SK-N-MC (cell line): ENCODE results near the gene PLCXD1.
"Not testable (repeated sequence)": the region's sequence is repeated elsewhere in the genome, so short reads cannot be mapped to it uniquely, and the experiment has no call there.

Source experiments
- EZH2 ChIP-seq: fragments of 200-600 bp; sonication (generic); IDR thresholded peaks from one replicate; pipeline ENCODE4 v1.6.1; 2017; ENCODE audit warnings: antibody characterized with exemption
- POLR2AphosphoS5 ChIP-seq: IDR thresholded peaks from 2 replicates; pipeline ENCODE4 v1.6.1; 2012; ENCODE audit warnings: mild to moderate bottlenecking, low read depth, low read length, borderline replicate concordance

GRCh38 chrX:257054-257453 lies 24.1 kb upstream of the PLCXD1 start:
- TF ChIP-seq POLR2AphosphoS5, EZH2: not testable (repeated sequence)
